ENCODE results near the gene DPP9.

The DPP9 gene

GRCh38 chr19:4678881-4679790 lies 44.5 kb downstream of the DPP9 start:
- TF ChIP-seq, protein P1, sequence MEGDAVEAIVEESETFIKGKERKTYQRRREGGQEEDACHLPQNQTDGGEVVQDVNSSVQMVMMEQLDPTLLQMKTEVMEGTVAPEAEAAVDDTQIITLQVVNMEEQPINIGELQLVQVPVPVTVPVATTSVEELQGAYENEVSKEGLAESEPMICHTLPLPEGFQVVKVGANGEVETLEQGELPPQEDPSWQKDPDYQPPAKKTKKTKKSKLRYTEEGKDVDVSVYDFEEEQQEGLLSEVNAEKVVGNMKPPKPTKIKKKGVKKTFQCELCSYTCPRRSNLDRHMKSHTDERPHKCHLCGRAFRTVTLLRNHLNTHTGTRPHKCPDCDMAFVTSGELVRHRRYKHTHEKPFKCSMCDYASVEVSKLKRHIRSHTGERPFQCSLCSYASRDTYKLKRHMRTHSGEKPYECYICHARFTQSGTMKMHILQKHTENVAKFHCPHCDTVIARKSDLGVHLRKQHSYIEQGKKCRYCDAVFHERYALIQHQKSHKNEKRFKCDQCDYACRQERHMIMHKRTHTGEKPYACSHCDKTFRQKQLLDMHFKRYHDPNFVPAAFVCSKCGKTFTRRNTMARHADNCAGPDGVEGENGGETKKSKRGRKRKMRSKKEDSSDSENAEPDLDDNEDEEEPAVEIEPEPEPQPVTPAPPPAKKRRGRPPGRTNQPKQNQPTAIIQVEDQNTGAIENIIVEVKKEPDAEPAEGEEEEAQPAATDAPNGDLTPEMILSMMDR (IDR thresholded peaks at IDR 0.05; ENCODE audit: extremely low read depth, missing control alignments), result no peak
- no peak for DNase-seq (ENCODE audit: low spot score)

DNA sequence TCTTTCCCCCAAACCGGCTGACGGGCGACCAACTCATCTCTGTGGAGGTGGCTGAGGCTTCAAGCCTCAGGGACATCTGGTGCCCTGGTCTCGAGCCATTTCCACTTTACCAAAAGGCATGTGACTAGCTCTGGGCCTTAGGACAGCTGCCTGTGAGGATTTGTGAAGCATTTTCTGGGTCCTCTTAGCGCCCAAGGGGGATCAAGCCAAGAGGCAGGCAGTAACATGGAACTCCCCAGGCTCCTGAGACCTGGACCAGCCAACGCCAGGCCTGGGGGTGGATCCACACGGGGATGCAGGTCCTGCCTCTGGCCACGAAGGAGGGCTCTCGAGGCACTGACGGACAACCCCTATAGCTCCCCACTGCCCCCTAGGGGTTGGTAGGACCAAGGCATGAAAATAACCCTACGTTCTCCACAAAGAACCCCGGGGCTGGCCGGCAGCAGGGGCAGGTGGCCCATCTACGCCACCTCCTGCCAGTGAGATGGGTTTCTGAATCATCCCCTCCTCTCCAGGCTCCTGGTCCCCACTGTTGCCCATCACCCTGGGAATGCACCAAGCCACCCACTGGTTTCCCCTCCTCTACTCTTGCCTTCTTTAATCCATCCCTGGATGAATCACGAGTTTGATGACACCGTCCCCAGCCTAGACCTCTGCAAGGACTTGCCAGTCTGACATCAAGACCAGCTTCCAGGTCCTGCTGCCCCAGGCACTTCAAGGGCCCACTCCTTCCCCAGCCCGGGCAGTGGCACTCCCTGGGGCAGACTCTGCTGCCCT lies 46.5 kb downstream of the DPP9 start:
- TF ChIP-seq, protein P1 (IDR thresholded peaks at IDR 0.05; ENCODE audit: extremely low read depth, missing control alignments), result no peak
- peak; percentile 59 for DNase-seq (ENCODE audit: low spot score)

GRCh38 chr19:4675346-4675745 lies 48.3 kb downstream of the DPP9 start:
- TF ChIP-seq, protein P1 (IDR thresholded peaks at IDR 0.05; ENCODE audit: extremely low read depth, missing control alignments), result no peak
- no peak for DNase-seq (ENCODE audit: low spot score)

- TF ChIP-seq, protein P1 (IDR thresholded peaks at IDR 0.05; ENCODE audit: extremely low read depth, missing control alignments), result no peak
- DNase-seq (ENCODE audit: low spot score), result no peak
Observed at GRCh38 chr19:4673726-4674125, 49.9 kb downstream of the DPP9 start.

DNA sequence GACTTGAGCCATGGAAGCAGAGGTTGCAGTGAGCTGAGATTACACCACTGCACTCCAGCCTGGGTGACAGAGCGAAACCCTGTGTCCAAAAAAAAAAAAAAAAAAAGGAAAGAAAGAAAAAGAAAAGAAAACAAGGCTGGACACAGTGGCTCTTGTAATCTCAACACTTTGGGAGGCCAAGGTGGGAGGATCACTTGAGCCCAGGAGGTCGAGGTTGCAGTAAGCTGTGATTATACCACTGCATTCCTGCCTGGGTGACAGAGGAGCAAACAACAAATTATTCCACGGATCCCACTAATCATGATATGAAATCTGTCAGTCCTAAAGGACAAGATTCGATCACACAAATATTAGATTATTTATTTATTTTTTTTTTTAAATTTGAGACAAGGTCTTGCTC lies 50.4 kb downstream of the DPP9 start:
- TF ChIP-seq, protein P1 (IDR thresholded peaks at IDR 0.05; ENCODE audit: extremely low read depth, missing control alignments), result no peak
- DNase-seq (ENCODE audit: low spot score), result no peak

DNA sequence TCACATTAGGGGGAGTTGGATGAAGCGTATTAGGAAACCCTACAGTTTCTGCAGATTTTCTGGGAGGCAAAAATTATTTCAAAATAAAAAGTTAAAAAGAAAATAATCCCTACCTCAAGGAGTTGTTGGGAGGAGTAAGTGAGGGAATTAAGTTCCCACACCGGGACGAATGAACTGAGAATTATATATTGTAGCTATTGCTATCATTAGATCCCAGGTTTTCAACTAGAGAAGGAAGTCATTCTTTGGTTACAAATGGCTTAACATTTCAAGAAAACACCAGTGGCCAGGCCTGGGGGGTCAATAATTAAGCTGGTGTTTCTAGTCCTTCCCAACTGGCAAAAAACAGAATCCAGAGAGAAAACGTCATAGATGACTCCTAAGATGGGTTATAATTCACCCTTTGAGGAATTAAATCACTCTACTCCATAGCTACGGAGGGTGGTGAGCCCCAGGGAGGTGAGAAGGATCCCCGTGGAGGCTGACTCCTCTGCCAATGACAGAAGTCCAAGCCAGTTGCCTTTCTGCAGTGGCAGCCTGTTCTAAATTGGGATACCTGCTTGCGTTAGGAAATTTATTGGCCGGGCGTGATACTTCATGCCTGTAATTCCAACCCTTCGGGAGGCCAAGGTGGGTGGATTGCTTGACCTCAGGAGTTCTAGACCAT lies 52.3 kb downstream of the DPP9 start:
- DNase-seq (ENCODE audit: low spot score), result no peak
- TF ChIP-seq, protein P1 (IDR thresholded peaks at IDR 0.05; ENCODE audit: extremely low read depth, missing control alignments), result no peak

All from GM20000 (cell line).